H9 (cell line): ENCODE results near the gene PARP6. TPM values are rescaled to one million over a fixed set of nuclear protein-coding genes. Genes with fewer than 3 reads are reported as not detected.

Experiments
- DNase-seq: peaks from one replicate; pipeline ENCODE4 v3.0.0-alpha.2; 2017
- H2AFZ ChIP-seq: one replicate; pipeline ENCODE4 v1.6.1; 2013; ENCODE audit warnings: mild to moderate bottlenecking, low read length, control low read depth, moderate library complexity
- H2AK5ac ChIP-seq: 2 replicates; pipeline ENCODE4 v1.6.1; 2013; ENCODE audit warnings: low read length, control low read depth, mixed read lengths; ENCODE audit not compliant: insufficient read length
- H2BK120ac ChIP-seq: one replicate; pipeline ENCODE4 v1.6.1; 2013; ENCODE audit warnings: low read depth, mild to moderate bottlenecking, low read length, control low read depth, inconsistent platforms; ENCODE audit not compliant: poor library complexity, severe bottlenecking
- H2BK12ac ChIP-seq: 2 replicates; pipeline ENCODE4 v1.6.1; 2013; ENCODE audit warnings: low read length, control low read depth, mixed read lengths, low read depth; ENCODE audit not compliant: insufficient read length
- H2BK15ac ChIP-seq: 2 replicates; pipeline ENCODE4 v1.6.1; 2013; ENCODE audit warnings: low read depth, low read length, control low read depth
- H2BK20ac ChIP-seq: one replicate; pipeline ENCODE4 v1.6.1; 2013; ENCODE audit warnings: low read depth, mild to moderate bottlenecking, low read length, control low read depth, inconsistent platforms; ENCODE audit not compliant: poor library complexity, severe bottlenecking
- H2BK5ac ChIP-seq: 2 replicates; pipeline ENCODE4 v1.6.1; 2013; ENCODE audit warnings: low read length, control low read depth, mixed read lengths; ENCODE audit not compliant: insufficient read length
- H3K14ac ChIP-seq: 2 replicates; pipeline ENCODE4 v1.6.1; 2013; ENCODE audit warnings: low read length, control low read depth; ENCODE audit not compliant: insufficient read depth
- H3K18ac ChIP-seq: 2 replicates; pipeline ENCODE4 v1.6.1; 2013; ENCODE audit warnings: low read depth, mild to moderate bottlenecking, mixed read lengths, low read length, control low read depth; ENCODE audit not compliant: insufficient read length
- H3K23ac ChIP-seq: 2 replicates; pipeline ENCODE4 v1.6.1; 2013; ENCODE audit warnings: low read length, control low read depth, mixed read lengths, low read depth; ENCODE audit not compliant: insufficient read length
- H3K23me2 ChIP-seq: 2 replicates; pipeline ENCODE4 v1.6.1; 2013; ENCODE audit warnings: low read depth, mild to moderate bottlenecking, mixed read lengths, low read length, control low read depth; ENCODE audit not compliant: insufficient read length, poor library complexity, severe bottlenecking
- H3K27ac ChIP-seq: 2 replicates; pipeline ENCODE4 v1.5.1; 2013; ENCODE audit warnings: low read length, control low read depth, mixed read lengths, low read depth; ENCODE audit not compliant: insufficient read length
- H3K27me3 ChIP-seq: 2 replicates; pipeline ENCODE4 v1.6.1; 2013; ENCODE audit warnings: low read length, control low read depth, inconsistent platforms; ENCODE audit not compliant: insufficient read depth
- H3K4ac ChIP-seq: 2 replicates; pipeline ENCODE4 v1.6.1; 2013; ENCODE audit warnings: low read depth, mild to moderate bottlenecking, control low read depth, inconsistent platforms, low read length, moderate library complexity
- H3K4me1 ChIP-seq: 2 replicates; pipeline ENCODE4 v1.6.1; 2013; ENCODE audit warnings: low read length, control low read depth, inconsistent platforms; ENCODE audit not compliant: insufficient read depth
- H3K4me2 ChIP-seq: 2 replicates; pipeline ENCODE4 v1.6.1; 2013; ENCODE audit warnings: low read length, control low read depth, mixed read lengths; ENCODE audit not compliant: insufficient read length, insufficient read depth
- H3K56ac ChIP-seq: 2 replicates; pipeline ENCODE4 v1.6.1; 2013; ENCODE audit warnings: low read depth, mild to moderate bottlenecking, mixed read lengths, low read length, control low read depth; ENCODE audit not compliant: insufficient read length
- H3K79me1 ChIP-seq: 2 replicates; pipeline ENCODE4 v1.6.1; 2013; ENCODE audit warnings: low read depth, mild to moderate bottlenecking, moderate library complexity, low read length, control low read depth, inconsistent platforms; ENCODE audit not compliant: insufficient read depth, poor library complexity, severe bottlenecking
- H3K79me2 ChIP-seq: 2 replicates; pipeline ENCODE4 v1.6.1; 2013; ENCODE audit warnings: low read length, control low read depth, inconsistent platforms; ENCODE audit not compliant: insufficient read depth
- H3K9ac ChIP-seq: 2 replicates; pipeline ENCODE4 v1.6.1; 2013; ENCODE audit warnings: low read length, control low read depth, mixed read lengths; ENCODE audit not compliant: insufficient read length; ENCODE audit errors: extremely low read depth
- H3K9me3 ChIP-seq: one replicate; pipeline ENCODE4 v1.6.1; 2013; ENCODE audit warnings: low read depth, low read length, inconsistent platforms; ENCODE audit not compliant: control insufficient read depth
- H3T11ph ChIP-seq: one replicate; pipeline ENCODE4 v1.6.1; 2013; ENCODE audit warnings: mild to moderate bottlenecking, low read length, control low read depth, inconsistent platforms
- H4K20me1 ChIP-seq: one replicate; pipeline ENCODE4 v1.6.1; 2013; ENCODE audit not compliant: control insufficient read depth, insufficient read length, insufficient read depth
- H4K5ac ChIP-seq: 2 replicates; pipeline ENCODE4 v1.6.1; 2013; ENCODE audit warnings: low read depth, mild to moderate bottlenecking, mixed read lengths, low read length, control low read depth; ENCODE audit not compliant: insufficient read length
- H4K8ac ChIP-seq: replicated peaks from 2 replicates; pipeline ENCODE4 v1.6.1; 2013; ENCODE audit warnings: low read length, control low read depth, mixed read lengths, low read depth; ENCODE audit not compliant: insufficient read length
- H4K91ac ChIP-seq: 2 replicates; pipeline ENCODE4 v1.6.1; 2013; ENCODE audit warnings: low read depth, mild to moderate bottlenecking, moderate library complexity, mixed read lengths, low read length, control low read depth; ENCODE audit not compliant: insufficient read length
- H3K27ac Mint-ChIP-seq, 3 experiments: 2 replicates in 2 of 3; 3 replicates in 1 of 3; pipeline ENCODE4 v1.8.0; 2020 to 2021; ENCODE audit warnings: mixed read lengths in 3 of 3, mild to moderate bottlenecking in 1 of 3, moderate library complexity in 1 of 3
- H3K27me3 Mint-ChIP-seq: 2 replicates; pipeline ENCODE4 v1.8.0; 2021; ENCODE audit warnings: low read depth, mild to moderate bottlenecking, moderate library complexity, mixed read lengths
- H3K36me3 Mint-ChIP-seq, 3 experiments: 2 replicates in 2 of 3; 3 replicates in 1 of 3; pipeline ENCODE4 v1.8.0; 2020 to 2021; ENCODE audit warnings: low read depth in 3 of 3, mixed read lengths in 3 of 3; ENCODE audit not compliant: insufficient read depth in 1 of 3
- H3K4me1 Mint-ChIP-seq, 2 experiments: 2 replicates each; pipeline ENCODE4 v1.8.0; 2020; ENCODE audit warnings: mixed read lengths in 2 of 2
- H3K4me3 Mint-ChIP-seq, 2 experiments: 2 replicates in 1 of 2; 3 replicates in 1 of 2; pipeline ENCODE4 v1.8.0; 2020 to 2021; ENCODE audit warnings: mild to moderate bottlenecking in 2 of 2, mixed read lengths in 2 of 2, moderate library complexity in 1 of 2
- H3K9me3 Mint-ChIP-seq, 2 experiments: 2 replicates in 1 of 2; 3 replicates in 1 of 2; pipeline ENCODE4 v1.8.0; 2020; ENCODE audit warnings: mild to moderate bottlenecking in 2 of 2, mixed read lengths in 2 of 2, moderate library complexity in 1 of 2
- WGBS: extraction: QIAGEN DNeasy Blood & Tissue Kit; methylation state at CpG from one replicate; pipeline ENCODE4 v1.1.7; 2013; ENCODE audit warnings: missing lambda C conversion rate, low lambda C conversion rate, mixed read lengths; ENCODE audit not compliant: insufficient read length; ENCODE audit errors: extremely low coverage; 5-methylcytosine and 5-hydroxymethylcytosine counted together
- total RNA-seq: library from RNA; stranded (reverse); gene quantifications from 2 replicates; pipeline ENCODE4 v1.2.1, GENCODE V29; 2021
- TF ChIP-seq, protein P1 (sequence below): fragments of 200-600 bp; sonication (generic); conservative IDR thresholded peaks from 3 replicates; pipeline ENCODE4 v1.8.0; 2021; ENCODE audit warnings: antibody characterized with exemption, mild to moderate bottlenecking

PARP6 gene
- total RNA-seq, 1 experiment from 2014 or later = 54.4 TPM

DNA sequence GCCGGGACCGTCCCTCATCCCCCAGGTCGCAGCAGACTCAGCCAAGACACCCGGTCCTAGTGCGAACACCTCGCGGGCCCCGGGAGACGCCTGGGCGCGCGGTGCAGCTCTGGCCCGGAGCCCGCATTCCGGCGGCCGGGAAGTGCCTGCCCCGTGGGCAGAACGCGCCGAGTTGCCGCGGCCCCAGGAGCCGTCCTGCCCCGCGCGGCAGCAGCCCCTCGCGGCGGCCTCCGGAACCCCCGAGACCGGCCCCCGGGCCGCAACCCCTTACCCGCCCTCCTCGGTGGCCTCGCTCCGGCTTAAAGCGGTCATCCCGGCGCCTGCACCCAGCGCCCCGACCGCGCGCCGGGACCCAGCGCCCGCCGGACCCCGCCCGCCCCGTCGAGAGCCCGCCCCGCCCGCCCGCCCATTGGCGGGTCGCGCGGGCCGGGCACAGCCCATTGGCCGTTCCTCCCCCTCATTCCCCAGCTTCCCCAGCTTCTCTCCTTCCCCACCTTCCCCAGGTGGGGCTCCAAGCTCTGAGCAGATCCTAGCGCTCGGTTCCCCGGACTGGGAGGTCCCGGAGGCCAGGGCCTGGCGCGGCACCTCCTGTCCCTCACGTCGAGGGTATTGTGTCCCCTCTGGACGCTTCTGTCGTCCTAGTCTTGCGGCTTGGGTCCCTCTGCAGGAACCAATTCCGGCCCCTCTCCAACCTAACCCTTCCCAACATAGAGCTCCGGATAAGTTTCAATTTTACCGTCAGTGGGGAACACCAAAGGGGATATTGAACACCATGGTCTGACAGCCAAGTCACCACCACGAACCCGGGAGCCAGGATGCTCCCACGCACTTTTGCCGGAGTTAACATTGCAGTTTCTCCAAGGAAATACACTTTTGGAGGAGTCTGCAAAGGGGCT is 74.6 kb downstream of the PARP6 start, which contains the start of gene GRAMD2A:
TSS of gene GRAMD2A (minus strand) at position 328 of the 896 bp plus-strand sequence.
- Mint-ChIP-seq H3K9me3 (no peaks in the 10 kb centered on the region), H3K27ac (no peak within 1 kb of the TSS; a peak in 2 of 7 replicates), H3K27me3 (peaks cover 27% of the 10 kb centered on the region), H3K4me1 (peaks cover 17 to 20% of the 10 kb centered on the region in 2 experiments), H3K4me3 (peak within 1 kb of the TSS; percentile 73 to 83), H3K36me3 (peaks cover 29 to 47% (median 40%) of the 10 kb centered on the region in 3 experiments)
- Histone ChIP-seq H4K8ac (no peak within 1 kb of the TSS), H3K23me2 (peaks cover 11% of the 10 kb centered on the region), H3K4ac (no peak within 1 kb of the TSS), H3K18ac (no peak within 1 kb of the TSS), H2BK120ac (no peak within 1 kb of the TSS), H3K4me1 (no peaks in the 10 kb centered on the region; the same call in 1 of the 2 replicates), H3K14ac (peak within 1 kb of the TSS; percentile 82; the same call in 1 of the 2 replicates), H2BK12ac (no peak within 1 kb of the TSS), H3K9me3 (no peaks in the 10 kb centered on the region), H3K79me2 (no peaks in the 10 kb centered on the region), H3K9ac (no peak within 1 kb of the TSS), H4K20me1 (no peaks in the 10 kb centered on the region), H3T11ph (no peak within 1 kb of the TSS), H3K27ac (no peak within 1 kb of the TSS), H4K5ac (no peak within 1 kb of the TSS), H3K56ac (no peak within 1 kb of the TSS), H4K91ac (no peak within 1 kb of the TSS), H2BK5ac (no peak within 1 kb of the TSS), H3K27me3 (peaks cover 7% of the 10 kb centered on the region; the same call in 1 of the 2 replicates), H2AK5ac (no peak within 1 kb of the TSS), H2BK20ac (no peak within 1 kb of the TSS), H3K79me1 (no peaks in the 10 kb centered on the region), H2BK15ac (no peak within 1 kb of the TSS), H2AFZ (no peak within 1 kb of the TSS), H3K23ac (no peak within 1 kb of the TSS), H3K4me2 (peak within 1 kb of the TSS; percentile 74)
- DNase-seq = peak; percentile 88
- no CpG with 5 or more reads among the region's 83 CpGs for WGBS
- TF ChIP-seq, protein P1, sequence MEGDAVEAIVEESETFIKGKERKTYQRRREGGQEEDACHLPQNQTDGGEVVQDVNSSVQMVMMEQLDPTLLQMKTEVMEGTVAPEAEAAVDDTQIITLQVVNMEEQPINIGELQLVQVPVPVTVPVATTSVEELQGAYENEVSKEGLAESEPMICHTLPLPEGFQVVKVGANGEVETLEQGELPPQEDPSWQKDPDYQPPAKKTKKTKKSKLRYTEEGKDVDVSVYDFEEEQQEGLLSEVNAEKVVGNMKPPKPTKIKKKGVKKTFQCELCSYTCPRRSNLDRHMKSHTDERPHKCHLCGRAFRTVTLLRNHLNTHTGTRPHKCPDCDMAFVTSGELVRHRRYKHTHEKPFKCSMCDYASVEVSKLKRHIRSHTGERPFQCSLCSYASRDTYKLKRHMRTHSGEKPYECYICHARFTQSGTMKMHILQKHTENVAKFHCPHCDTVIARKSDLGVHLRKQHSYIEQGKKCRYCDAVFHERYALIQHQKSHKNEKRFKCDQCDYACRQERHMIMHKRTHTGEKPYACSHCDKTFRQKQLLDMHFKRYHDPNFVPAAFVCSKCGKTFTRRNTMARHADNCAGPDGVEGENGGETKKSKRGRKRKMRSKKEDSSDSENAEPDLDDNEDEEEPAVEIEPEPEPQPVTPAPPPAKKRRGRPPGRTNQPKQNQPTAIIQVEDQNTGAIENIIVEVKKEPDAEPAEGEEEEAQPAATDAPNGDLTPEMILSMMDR = no peak
